ENCODE results near the gene ITCH.
"Not testable (repeated sequence)": the region's sequence is repeated elsewhere in the genome, so short reads cannot be mapped to it uniquely, and the experiment has no call there.

The ITCH gene

DNA sequence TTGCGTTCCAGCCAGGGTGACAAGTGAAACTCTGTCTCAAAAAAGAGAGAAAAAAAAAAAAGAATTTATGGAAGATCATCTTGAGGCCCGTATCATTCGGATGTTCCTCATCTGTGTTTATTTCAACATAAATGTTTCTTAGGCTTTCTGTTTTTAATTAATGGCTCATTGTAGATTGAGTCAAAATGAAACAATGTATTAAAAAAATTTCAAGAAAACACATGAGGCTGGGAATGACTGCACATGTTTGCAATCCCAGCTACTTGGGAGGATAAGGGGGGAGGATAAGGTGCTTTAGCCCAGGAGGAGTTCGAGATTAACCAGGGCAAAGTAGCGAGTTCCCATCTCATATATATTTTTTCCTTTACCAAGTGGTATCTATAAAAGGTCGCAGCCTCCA, 47.3 kb downstream of the ITCH start:
- Histone ChIP-seq H3K27ac (no peak overlapping the region; the same call in 1 of the 2 replicates), H3K4me3 (no peak overlapping the region), H3K9ac (ENCODE audit: insufficient read length) (no peak overlapping the region), H3K36me3 (ENCODE audit: insufficient read depth, low read length) (peaks cover 68% of the 10 kb centered on the region), H3K9me3 (ENCODE audit: low read depth, low read length) (no peaks in the 10 kb centered on the region)
- DNase-seq (ENCODE audit: low read depth, low spot score): no peak
- TF ChIP-seq FOXP2 (optimal IDR thresholded peaks at IDR 0.05; ENCODE audit: control extremely low read depth, extremely low read length, insufficient read depth) (no peak), EZH2 (IDR thresholded peaks at IDR 0.05) (no peak), POLR2AphosphoS5 (IDR thresholded peaks at IDR 0.05; ENCODE audit: borderline replicate concordance, low read depth, low read length) (no peak)

DNA sequence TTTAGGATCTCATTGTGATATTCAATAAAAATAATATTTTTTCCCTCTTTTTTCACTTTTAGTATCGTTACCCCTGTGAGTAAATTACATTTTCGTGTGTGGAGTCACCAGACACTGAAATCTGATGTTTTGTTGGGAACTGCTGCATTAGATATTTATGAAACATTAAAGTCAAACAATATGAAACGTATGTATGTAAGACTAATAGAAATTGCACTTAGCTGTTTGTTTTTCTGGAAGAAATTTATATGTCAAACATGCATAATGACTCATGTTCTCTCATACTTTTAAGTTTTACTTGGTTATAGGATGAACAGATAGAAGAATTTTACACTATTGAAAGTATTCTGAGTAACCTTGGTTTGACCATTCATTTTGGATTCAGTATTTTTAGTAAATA, 49.4 kb downstream of the ITCH start:
- Histone ChIP-seq H3K9ac (ENCODE audit: insufficient read length) (no peak overlapping the region), H3K27ac (peak overlapping the region; percentile 75), H3K4me3 (no peak overlapping the region), H3K36me3 (ENCODE audit: insufficient read depth, low read length) (peaks cover 66% of the 10 kb centered on the region), H3K9me3 (ENCODE audit: low read depth, low read length) (no peaks in the 10 kb centered on the region)
- TF ChIP-seq EZH2 (IDR thresholded peaks at IDR 0.05) (no peak), POLR2AphosphoS5 (IDR thresholded peaks at IDR 0.05; ENCODE audit: borderline replicate concordance, low read depth, low read length) (no peak), FOXP2 (optimal IDR thresholded peaks at IDR 0.05; ENCODE audit: control extremely low read depth, extremely low read length, insufficient read depth) (no peak)
- no peak for DNase-seq (ENCODE audit: low read depth, low spot score)

DNA sequence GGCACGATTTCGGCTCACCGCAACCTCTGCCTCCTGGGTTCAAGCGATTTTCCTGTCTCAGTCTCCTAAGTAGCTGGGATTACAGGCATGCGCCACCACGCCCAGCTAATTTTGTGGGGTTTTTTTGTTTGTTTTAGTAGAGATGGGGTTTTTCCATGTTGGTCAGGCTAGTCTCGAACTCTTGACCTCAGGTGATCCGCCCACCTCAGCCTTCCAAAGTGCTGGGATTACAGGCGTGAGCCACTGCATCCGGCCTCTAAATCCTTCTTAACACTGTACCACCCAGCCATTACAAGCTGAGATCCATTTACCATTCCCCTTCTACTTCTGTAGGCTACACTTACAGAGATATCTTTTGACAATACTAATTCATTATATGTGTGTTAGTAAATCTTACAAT, 51.5 kb downstream of the ITCH start:
- not testable (repeated sequence) for H3K9ac ChIP-seq (ENCODE audit: insufficient read length); H3K4me3 ChIP-seq; H3K9me3 ChIP-seq (ENCODE audit: low read depth, low read length); H3K27ac ChIP-seq; DNase-seq (ENCODE audit: low read depth, low spot score)
- H3K36me3 ChIP-seq (ENCODE audit: insufficient read depth, low read length): peaks cover 62% of the 10 kb centered on the region

DNA sequence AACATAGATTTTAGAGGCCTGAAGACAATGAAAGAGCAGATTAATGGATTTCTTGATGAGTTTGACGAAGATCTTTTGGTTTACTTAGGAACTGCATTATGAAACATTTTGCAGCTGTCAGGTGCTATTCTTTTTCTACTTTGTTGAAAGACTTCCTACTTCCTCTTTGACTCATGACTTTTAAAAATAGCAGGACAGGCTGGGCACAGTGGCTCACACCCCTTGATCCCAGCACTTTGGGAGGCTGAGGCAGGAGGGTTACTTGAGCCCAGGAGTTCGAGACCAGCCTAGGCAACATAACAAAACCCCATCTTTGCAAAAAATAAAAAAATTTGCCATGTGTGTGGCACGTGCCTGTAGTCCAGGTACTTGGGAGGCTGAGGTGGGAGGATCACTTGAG, 52.0 kb downstream of the ITCH start:
- Histone ChIP-seq H3K9me3 (ENCODE audit: low read depth, low read length) (no peaks in the 10 kb centered on the region), H3K9ac (ENCODE audit: insufficient read length) (no peak overlapping the region), H3K27ac (no peak overlapping the region), H3K4me3 (no peak overlapping the region), H3K36me3 (ENCODE audit: insufficient read depth, low read length) (peaks cover 62% of the 10 kb centered on the region)
- TF ChIP-seq FOXP2 (optimal IDR thresholded peaks at IDR 0.05; ENCODE audit: control extremely low read depth, extremely low read length, insufficient read depth) (no peak), POLR2AphosphoS5 (IDR thresholded peaks at IDR 0.05; ENCODE audit: borderline replicate concordance, low read depth, low read length) (no peak), EZH2 (IDR thresholded peaks at IDR 0.05) (no peak)
- DNase-seq (ENCODE audit: low read depth, low spot score): no peak

DNA sequence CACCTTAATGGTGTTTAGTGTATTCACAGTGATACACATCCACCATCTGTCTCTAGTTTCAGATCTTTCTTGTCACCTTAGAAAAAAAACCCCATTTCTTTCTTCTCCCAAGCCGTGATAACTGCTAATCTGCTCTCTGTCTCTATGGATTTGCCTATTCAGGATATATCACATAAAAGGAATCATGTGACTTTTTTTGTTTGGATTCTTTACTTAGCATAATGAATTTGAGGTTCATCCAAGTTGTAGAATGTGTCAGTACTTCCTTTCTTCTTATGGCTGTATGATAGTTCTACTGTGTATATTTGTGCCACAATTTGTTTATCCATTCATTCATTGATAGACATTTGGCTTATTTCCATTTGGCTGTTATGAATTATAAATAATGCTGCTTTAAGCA, 57.1 kb downstream of the ITCH start:
- no peaks in the 10 kb centered on the region for H3K9me3 ChIP-seq (ENCODE audit: low read depth, low read length)
- 0 out of 2 replicates have a peak overlapping the region, but pooled peaks have one; percentile 16 for H3K27ac ChIP-seq
- no peak overlapping the region for H3K4me3 ChIP-seq
- peaks cover 75% of the 10 kb centered on the region for H3K36me3 ChIP-seq (ENCODE audit: insufficient read depth, low read length)
- no peak for DNase-seq (ENCODE audit: low read depth, low spot score)
- no peak overlapping the region for H3K9ac ChIP-seq (ENCODE audit: insufficient read length)
- TF ChIP-seq POLR2AphosphoS5 (IDR thresholded peaks at IDR 0.05; ENCODE audit: borderline replicate concordance, low read depth, low read length) (no peak), EZH2 (IDR thresholded peaks at IDR 0.05) (no peak), FOXP2 (optimal IDR thresholded peaks at IDR 0.05; ENCODE audit: control extremely low read depth, extremely low read length, insufficient read depth) (no peak)

DNA sequence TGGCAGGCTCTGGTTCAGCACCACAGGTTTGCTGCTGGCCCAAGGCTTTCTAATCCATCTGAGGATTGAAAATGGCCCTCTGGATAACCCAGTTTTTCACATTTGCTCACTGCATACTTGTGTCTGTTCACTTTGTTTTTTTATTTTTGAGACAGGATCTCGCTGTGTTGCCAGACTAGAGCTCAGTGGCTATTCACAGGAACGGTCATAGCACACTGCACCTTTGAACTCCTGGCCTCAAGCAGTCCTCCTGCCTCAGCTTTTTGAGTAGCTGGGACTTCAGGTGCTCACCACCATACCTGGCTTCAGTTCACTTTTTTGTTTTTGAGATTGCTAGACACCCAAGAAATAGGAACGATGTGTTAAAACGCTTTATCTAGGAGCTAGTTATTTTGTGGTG, 57.9 kb downstream of the ITCH start:
- Histone ChIP-seq H3K36me3 (ENCODE audit: insufficient read depth, low read length) (peaks cover 75% of the 10 kb centered on the region), H3K27ac (no peak overlapping the region), H3K9me3 (ENCODE audit: low read depth, low read length) (no peaks in the 10 kb centered on the region), H3K4me3 (no peak overlapping the region), H3K9ac (ENCODE audit: insufficient read length) (no peak overlapping the region)
- DNase-seq (ENCODE audit: low read depth, low spot score): no peak
- TF ChIP-seq EZH2 (IDR thresholded peaks at IDR 0.05): no peak
- no peak for TF ChIP-seq POLR2AphosphoS5 (IDR thresholded peaks at IDR 0.05; ENCODE audit: borderline replicate concordance, low read depth, low read length)
- no peak for TF ChIP-seq FOXP2 (optimal IDR thresholded peaks at IDR 0.05; ENCODE audit: control extremely low read depth, extremely low read length, insufficient read depth)

DNA sequence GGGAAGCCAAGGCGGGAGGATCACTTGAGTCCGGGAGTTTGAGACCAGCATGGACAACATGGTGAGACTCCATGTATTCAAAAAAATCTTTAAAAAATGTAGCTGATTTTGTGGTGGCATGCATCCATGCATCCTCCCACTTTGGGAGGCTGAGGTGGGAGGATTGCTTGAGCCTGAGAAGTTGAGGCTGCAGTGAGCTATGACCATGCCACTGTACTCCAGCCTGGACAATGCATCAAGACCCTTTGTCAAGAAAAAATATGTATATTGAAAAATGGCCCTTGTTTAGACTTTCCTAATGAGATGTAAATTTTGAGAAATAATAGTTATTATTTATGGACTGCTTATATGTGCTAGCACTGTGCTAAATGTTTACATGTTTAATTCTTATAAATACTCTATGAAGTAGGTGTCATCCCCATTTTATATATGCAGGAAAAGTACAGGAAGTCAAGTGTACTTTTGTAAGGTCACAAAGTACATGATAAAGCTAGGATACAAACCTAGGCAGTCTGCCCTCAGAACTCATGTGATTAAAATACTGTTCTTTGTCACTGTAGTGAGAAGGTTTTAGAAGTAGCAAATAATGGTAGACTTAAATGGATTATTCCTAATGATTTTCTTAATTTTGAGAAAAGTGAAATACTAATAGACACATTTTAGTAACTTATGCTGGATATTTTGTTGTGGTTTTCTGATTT, 58.8 kb downstream of the ITCH start:
- no peaks in the 10 kb centered on the region for H3K9me3 ChIP-seq (ENCODE audit: low read depth, low read length)
- peaks cover 77% of the 10 kb centered on the region for H3K36me3 ChIP-seq (ENCODE audit: insufficient read depth, low read length)
- no peak for DNase-seq (ENCODE audit: low read depth, low spot score)
- H3K9ac ChIP-seq (ENCODE audit: insufficient read length): no peak overlapping the region
- no peak overlapping the region for H3K4me3 ChIP-seq
- no peak for TF ChIP-seq FOXP2 (optimal IDR thresholded peaks at IDR 0.05; ENCODE audit: control extremely low read depth, extremely low read length, insufficient read depth)
- TF ChIP-seq EZH2 (IDR thresholded peaks at IDR 0.05): no peak
- no peak for TF ChIP-seq POLR2AphosphoS5 (IDR thresholded peaks at IDR 0.05; ENCODE audit: borderline replicate concordance, low read depth, low read length)
- H3K27ac ChIP-seq: no peak overlapping the region

DNA sequence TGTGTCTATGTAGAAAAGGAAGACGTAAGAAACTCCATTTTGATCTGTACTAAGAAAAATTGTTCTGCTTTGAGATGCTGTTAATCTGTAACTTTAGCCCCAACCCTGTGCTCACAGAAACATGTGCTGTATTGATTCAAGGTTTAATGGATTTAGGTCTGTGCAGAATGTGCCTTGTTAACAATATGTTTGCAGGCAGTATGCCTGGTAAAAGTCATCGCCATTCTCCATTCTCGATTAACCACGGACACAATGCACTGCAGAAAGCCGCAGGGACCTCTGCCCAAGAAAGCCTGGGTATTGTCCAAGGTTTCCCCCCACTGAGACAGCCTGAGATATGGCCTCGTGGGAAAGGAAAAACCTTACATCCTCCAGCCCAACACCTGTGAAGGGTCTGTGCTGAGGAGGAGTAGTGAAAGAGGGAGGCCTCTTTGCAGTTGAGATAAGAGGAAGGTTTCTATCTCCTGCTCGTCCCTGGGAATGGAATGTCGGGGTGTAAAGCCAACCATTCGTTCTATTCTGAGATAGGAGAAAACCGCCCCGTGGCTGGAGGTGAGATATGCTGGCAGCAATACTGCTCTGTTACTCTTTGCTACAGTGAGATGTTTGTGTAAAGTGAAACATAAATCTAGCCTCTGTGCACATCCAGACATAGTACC, 62.1 kb downstream of the ITCH start:
- not testable (repeated sequence) for H3K27ac ChIP-seq; DNase-seq (ENCODE audit: low read depth, low spot score); H3K9me3 ChIP-seq (ENCODE audit: low read depth, low read length); H3K9ac ChIP-seq (ENCODE audit: insufficient read length); H3K4me3 ChIP-seq
- H3K36me3 ChIP-seq (ENCODE audit: insufficient read depth, low read length): peaks cover 78% of the 10 kb centered on the region

DNA sequence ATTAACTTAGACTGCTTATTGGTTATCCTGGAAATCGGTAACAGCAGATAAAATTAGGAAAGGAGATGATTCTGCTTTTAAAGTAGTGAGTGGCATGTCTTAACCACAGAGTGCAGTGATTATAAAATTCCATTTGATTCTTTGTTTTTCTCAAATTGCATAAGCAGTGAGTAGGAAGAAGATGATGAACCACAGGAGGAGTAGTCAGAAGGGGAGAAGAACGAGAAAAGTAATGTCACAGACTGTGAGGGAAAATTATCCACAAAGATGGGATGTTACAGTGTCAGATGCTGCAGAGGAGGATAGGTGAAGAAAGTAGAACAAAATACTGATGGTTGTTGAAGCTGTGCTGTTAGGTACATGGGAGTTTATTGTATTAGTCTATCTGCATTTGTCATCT, 63.0 kb downstream of the ITCH start:
- Histone ChIP-seq H3K4me3 (no peak overlapping the region), H3K36me3 (ENCODE audit: insufficient read depth, low read length) (peaks cover 77% of the 10 kb centered on the region), H3K27ac (no peak overlapping the region), H3K9ac (ENCODE audit: insufficient read length) (no peak overlapping the region), H3K9me3 (ENCODE audit: low read depth, low read length) (no peaks in the 10 kb centered on the region)
- TF ChIP-seq FOXP2 (optimal IDR thresholded peaks at IDR 0.05; ENCODE audit: control extremely low read depth, extremely low read length, insufficient read depth) (no peak), POLR2AphosphoS5 (IDR thresholded peaks at IDR 0.05; ENCODE audit: borderline replicate concordance, low read depth, low read length) (no peak), EZH2 (IDR thresholded peaks at IDR 0.05) (no peak)
- DNase-seq (ENCODE audit: low read depth, low spot score): no peak

Data from SK-N-MC (cell line).